HK-2 (cell line): Measurements from ENCODE around the gene C12orf56.

Experiments used
- DNase-seq: peaks from one replicate; pipeline ENCODE4 v3.0.0-alpha.2; 2018; ENCODE audit not compliant: unreplicated experiment

C12orf56 gene, protein sequence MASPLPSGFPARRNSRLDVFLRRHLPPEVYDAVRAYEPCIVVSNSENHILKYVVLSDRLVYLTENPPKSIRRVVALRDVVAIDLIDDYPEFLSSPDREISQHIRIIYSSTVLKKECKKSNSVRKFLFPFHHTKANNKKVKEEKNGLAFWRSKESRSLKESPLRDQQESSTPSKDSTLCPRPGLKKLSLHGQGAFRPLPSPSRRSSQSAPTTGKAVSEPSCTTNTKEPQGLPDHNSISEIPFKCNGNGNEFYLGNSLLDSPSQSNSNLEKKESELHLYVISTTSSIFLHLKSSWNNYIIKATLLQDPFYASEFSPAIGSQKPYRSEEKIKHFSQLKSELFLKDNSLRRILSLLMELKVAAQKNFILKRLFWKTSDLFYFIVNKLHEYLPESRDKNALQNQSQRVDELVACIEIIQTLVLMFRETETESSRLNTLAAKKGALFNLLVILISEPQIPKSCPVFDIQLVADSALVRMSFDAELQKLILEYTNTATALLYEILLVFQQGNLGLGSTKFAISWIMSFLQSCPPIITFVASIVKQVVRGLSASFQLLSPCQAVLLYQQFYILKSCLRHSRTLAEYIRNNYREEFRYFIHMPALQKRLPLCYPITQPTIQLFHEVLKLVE

DNA sequence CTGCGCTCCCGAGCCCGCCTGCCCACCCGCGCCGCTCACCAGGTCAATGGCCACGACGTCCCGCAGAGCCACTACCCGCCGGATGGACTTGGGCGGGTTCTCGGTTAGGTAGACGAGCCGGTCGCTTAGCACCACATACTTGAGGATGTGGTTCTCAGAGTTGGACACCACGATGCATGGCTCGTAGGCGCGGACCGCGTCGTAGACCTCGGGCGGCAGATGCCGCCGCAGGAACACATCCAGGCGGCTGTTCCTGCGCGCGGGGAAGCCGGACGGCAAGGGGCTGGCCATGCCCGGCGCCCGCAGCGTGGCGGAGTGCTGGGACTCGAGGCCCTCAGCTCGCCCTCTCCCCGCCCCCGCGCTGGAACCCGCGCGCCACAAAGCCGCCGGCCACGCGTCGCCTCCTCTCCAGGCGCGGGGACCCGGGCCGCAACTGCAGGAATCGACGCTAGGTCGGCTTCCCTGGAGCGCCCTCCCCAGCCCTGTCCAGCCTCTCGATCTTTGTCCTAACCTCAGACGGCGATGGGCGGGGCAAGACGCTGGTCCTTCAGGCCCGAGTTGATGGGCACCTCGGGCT lies at the start of gene C12orf56:
TSS of gene C12orf56 (minus strand) at position 484 of the 577 bp plus-strand sequence. CDS start at position 291, 193 bp downstream.
- DNase-seq: no peak

DNA sequence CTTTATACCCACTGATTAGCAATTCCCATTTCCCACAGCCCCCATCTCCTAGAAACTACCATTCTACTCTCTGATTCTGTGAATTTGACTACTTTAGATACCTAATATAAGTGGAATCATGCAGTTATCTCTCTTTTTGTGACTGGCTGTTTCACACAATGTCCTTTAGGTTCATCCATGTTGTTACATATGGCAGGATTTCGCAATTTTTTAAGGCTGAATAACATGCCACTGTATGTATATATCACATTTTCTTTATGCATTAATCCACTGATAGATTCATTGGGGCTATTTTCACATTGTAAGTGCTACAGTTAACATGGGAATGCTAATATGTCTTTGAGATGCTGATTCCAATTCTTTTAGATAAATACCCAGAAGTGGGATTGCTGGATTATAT lies 49.5 kb upstream of the C12orf56 start:
- DNase-seq: no peak

DNA sequence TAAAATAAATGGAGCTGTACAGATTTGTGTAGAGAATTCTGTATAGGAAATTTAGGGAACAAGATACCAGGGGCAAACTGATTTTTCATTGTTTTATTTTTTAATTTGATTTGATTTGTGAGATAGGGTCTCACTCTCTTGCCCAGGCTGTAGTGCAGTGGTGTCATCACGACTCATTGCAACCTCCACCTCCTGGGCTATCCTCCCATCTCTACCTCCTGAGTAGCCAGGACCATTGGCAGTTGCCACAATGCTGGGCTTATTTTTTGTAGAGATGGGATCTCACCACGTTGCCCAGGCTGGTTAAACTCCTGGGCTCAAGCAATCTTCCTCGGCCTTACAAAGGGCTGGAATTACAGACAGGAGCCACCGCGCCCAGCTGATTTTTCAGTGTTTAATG lies 43.4 kb upstream of the C12orf56 start:
- no peak for DNase-seq

DNA sequence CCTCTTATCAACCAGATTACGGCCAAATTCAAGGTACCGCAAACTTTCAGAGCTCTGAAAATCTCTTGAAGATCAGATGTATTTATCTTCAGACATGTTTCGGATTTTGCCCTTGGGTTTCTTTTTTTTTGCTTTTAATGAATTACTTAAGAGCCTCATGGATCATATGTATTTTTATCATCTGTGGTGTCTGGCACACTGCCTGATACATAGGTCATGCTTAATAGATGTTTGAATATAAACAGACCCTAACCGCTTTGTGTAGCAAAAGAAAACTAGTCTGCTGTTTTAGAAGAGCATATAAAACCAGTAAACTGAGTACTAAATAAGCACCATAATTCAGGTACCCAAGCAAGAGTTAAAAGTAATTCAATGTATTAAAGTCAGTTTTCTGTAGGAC lies 41.2 kb upstream of the C12orf56 start:
- DNase-seq: no peak

DNA sequence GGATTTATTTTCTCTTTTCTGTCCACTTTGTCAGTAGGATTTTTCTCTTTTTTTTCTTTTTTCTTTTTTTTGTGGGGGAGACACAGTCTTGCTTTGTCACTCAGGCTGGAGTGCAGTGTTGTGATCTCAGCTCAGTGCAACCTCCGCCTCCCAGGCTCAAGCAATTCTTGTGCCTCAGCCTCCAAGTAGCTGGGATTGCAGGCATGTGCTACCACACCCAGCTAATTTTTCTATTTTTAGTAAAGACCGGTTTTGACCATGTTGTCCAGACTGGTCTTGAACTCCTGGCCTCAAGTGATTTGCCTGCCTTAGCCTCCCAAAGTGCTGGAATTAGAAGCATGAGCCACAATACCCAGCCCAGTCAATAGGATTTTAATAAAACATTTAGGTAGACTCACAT lies 40.3 kb upstream of the C12orf56 start:
- DNase-seq: no peak

DNA sequence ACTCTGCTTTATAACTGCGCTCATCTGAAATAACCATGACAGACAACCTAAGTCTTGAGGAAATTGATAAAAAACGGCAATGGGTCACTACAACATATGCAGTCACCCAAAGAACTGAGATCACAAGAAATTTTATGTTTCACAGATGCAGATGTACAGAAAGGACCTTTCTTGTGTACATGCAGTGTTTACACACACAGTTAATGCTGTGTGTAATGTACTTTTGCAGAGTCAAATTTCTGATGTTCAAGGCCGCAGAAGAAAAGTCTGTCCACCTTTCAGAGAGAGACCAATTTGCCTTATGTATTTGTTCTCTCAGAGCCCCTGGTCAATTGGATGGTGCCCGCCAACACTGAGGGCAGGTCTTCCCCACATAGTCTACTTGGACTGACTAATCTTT lies 38.4 kb upstream of the C12orf56 start:
- no peak for DNase-seq

DNA sequence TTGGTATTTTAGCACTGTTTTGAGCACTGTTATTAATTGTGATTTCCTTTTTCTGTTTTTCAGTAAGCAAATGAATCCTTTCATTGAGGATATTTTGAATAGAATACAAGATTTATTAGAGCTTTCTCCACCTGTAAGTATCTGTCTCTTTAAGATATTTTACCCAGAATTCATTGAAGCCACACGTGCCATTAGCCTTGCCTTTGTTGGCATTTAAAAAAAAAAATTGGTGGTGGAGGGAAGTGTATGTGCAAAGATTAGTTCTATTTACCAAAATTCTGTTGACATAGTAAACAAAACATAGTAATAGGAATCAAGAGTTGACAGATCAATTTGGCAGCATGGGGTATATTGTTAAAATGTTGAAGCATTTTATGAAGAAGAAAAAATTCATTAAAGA lies 37.4 kb upstream of the C12orf56 start:
- no peak for DNase-seq

DNA sequence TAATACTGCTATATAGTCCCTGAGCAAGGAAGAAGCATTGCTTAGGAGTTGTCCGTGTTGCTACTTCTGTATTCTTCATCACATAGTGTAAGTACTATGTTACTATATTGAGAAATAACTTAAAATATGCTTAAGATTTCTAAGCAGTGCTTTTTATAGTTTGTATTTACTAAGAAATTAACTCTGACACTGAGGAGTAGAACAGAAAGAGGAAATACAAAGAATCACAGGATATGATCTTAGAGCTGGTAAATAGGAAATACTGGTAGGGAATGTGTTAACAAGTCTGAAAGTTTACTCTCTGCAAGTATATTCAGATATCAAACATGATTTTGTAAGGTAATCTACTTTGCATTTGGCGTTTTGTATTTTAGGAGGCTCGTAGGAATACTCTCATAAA lies 29.1 kb upstream of the C12orf56 start:
- DNase-seq: no peak

DNA sequence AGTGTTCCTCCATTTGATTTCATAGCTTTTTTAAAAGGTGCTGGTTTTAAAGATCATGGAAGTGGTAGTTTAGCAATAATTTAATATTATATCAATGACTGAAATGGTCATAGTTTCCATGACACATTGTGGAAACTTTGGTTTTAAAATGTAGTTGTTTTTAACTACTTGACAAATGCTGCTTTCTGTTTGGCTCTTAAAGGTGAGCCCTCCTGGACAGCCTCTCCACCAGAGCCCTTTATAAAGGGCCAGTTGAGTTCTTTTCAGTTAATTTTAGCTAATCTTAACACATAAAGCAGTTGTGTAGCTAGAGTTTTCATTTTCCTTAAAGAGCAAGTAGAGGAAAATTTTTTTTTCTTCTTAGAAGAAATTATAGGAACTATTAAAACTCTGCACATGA lies 27.7 kb upstream of the C12orf56 start:
- no peak for DNase-seq

DNA sequence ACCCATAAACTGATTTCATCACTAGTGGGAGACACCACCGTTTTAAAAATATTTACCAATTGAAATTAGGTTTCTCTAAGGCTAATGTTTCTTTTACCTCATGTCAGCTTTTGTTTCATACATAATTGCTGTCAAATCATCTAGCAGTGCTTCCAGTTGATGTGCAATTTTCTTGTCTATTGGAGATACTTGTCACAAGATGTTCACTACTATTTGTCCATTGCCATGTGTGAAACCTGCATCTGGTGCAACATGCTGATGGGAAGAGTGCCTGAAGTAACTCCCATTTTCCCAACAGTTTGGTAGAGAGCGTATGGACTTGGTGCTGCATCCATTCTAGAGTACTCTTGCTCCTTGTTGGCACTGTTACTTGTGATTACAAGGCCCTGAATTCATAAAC lies 23.3 kb upstream of the C12orf56 start:
- DNase-seq: no peak

DNA sequence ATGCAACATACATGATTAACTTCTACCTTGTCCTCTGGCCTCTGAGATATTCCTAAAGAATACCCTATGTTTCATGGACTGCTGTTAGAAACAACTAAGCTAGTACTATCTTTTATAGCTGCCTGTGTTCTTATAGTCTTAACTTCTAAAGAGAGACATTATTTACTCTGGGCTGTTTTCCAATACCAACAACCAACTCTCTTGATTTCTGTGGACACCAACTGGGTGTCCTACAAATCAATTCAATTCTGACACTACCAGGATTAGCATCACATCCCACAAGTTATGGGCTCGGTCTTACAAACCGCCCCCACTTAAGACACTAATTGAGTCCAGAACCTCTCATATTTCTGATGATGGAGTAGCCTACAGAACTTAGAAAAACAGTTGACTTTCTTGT lies 21.9 kb upstream of the C12orf56 start:
- no peak for DNase-seq

DNA sequence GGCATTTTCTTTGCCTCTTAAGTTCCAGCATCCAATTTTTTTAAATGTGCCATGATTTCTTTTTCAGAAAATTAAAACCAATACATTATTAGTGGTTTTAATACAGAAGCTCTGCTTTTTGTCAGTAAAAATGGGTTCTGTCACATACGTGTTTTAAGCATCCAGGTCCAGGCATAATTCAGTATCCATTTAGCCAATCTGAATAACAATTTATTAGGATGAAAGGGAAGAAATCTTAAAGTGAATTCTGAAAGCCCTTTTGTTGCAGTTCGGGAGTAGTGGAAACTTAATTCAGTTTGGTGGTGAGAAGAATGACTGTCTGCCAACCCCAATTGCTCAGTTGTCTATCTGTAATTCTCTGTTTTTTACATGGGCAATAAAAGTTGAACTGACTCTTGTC lies 20.9 kb upstream of the C12orf56 start:
- no peak for DNase-seq

DNA sequence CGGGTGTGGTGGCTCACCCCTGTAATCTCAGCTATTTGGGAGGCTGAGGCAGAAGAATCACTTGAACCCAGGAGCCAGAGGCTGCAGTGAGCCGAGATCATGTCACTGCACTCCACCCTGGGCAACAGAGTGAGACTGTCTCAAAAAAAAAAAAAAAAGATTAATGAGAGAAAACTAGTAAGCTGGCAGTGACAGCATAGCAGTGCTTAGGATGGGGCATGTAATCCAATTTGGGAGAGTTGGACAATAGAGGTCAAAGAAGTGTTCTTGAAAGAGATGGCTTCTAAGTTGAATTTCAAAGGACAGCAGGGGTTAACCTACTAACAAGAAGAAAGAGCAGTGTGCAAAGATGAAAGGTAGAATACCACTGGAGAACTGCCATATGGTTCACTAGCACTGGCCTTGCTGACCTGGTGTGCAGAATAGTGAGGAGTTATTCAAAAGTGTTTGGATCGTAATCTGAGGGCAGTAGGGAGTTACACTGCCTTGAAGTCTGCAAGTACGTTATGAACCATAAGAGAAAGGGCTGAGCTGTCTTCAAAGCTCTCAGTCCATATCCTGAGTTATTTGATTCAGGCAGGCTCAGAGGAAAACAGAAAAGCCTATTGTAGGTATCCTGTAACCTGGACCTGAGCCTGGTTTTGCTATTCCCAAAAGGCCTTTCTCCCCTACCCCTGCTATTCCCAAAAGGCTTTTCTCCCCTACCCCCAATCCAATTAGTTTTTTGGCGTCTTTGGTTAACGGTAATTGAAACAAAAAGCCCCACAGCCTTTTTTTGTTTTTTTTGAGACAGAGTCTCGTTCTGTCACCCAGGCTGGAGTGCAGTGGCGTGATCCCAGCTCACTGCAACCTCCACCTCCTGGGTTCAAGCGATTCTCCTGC lies 17.0 kb upstream of the C12orf56 start:
- DNase-seq: no peak

DNA sequence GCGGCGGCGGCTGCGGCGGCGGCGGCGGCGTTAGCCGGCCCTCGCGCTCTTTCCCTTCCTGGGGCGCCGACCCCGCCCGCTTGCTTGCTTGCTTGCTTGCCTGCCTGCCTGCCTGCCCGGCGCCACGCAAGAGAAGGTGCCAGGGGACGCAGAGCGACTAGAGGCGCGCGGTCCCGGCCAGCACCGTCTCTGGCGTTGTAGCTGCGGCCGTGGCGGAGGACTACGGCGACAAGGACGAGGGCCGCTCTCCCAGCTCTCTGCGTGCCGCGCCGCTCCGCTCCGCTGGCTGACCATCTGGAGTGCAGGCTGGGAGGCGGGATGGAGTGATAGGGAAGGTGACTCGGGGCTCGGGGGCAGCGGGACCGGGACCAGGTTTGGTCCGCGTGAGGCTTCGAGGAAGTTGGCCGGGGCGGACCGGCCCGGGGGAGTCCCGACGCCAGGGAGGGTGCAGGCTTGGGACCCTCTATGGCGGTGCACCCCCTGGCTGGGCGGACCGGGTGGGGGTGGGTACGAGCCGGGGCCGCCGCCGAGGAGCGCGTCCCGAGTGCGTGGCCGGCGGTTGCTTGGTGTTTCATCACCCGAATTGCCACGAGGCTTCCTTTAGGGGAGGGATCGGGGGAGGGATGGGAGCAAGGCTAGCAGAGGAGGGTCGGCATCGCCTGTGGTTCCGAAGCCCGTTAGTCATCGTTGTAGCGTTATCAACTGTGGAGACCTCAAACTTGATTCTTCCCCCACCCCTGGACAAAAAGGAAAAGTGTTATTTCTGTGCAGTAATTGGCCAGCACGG lies 14.1 kb upstream of the C12orf56 start:
- DNase-seq: peak; percentile 79

DNA sequence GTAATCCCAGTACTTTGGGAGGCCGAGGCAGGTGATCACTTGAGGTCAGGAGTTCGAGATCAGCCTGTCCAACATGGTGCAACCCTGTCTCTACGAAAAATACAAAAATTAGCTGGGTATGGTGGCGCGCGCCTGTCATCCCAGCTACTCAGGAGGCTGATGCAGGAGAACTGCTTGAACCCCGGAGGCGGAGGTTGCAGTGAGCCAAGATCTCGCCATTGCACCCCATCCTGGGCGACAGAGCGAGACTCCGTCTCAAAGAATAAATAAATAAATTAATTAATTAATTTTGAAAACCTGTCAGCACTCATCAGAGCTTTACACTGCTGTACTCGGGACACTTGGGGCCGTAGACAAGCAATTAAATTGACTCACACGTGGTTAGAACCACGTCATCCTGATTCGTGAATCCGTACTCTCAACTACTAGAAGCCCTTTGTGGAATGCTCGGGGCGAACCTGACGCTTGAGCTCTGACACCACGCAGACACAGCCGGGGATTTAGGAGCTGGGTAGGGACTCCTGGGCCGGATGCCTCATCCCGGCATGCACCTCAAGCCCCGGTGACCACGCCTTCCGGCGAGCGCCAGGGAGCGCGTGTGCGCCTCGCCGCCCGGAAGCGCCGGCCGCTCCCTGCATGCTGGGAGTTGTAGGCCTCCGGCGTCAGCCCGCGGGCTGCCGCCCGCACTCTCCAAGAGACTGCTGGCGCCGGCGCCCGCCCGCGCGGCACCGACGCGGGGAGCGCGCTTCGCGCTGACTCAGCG lies 13.3 kb upstream of the C12orf56 start, which contains the start of gene XPOT:
TSS of gene XPOT (plus strand) at position 686 of the 763 bp plus-strand sequence. CDS start 5,644 bp downstream, outside the sequence.
- peak; percentile 97 for DNase-seq

DNA sequence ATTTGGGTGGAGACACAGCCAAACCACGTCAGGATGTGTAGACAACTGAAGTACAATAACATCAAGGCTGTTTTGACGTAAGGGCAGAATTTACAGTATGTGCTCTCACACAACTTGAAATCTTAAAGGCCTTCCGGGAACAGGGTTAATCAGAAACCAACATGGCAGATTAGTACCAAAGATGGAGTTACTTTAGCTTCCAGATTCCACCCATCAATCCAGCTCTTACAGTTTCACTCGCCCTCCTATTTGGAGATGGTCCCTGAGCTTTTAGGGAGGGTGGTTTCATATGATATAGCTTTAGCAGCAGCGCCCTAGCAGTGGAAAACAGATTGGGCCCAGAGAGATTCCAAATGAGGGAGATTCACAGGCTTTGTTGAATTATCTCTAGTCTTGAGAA lies 11.6 kb upstream of the C12orf56 start:
- DNase-seq: no peak

DNA sequence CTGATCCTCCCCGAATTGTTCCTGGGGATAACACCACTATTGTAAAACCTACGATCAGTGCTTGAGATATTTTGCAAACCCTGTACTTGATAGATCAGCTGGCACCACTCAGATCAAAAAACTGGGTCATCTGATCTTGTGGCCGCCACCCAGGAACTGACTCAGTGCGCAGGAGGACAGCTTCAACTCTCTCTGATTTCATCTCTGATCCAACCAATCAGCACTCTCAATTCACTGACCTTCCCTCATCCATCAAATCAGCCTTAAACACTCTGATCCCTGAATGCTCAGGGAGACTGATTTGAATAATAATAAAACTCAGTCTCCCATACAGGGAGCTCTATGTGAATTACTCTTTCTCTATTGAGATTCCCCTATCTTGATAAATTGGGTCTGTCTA lies 9.5 kb upstream of the C12orf56 start:
- DNase-seq: no peak

DNA sequence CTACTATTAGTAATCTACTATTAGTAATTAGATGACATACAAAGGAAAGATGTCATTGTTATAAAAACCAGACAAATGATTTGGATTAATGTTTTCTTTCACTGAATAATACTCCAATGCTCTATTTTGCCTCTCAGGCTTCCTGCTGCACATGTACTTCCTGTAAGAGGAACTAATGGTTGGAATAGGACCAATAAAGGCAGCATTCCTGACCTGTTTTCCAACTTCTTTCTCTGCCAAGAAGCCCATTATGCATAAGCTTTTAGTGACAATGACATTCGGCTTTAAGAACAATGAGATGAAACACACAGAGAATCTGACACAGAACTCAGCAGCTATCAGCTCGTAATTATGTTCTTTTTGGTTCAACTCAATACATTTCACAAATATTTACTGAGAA lies 5.2 kb upstream of the C12orf56 start:
- no peak for DNase-seq

DNA sequence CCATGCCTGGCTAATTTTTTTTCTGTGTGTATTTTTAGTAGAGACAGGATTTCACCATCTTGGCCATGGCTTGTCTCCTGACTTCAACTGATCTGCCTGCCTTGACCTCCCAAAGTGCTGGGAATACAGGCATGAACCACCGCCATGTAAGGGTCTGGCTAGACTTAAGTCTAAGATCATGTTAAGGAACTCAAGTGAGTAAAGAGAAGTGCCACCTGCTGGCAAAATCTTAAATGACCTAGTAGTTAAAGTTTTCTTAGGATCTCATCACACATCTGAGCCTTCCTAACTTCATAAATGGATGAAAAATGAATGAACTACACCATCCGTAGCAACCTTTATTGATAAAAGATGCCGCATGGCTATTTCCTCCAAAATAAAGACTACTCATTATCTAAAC lies 1.7 kb upstream of the C12orf56 start:
- DNase-seq: no peak

DNA sequence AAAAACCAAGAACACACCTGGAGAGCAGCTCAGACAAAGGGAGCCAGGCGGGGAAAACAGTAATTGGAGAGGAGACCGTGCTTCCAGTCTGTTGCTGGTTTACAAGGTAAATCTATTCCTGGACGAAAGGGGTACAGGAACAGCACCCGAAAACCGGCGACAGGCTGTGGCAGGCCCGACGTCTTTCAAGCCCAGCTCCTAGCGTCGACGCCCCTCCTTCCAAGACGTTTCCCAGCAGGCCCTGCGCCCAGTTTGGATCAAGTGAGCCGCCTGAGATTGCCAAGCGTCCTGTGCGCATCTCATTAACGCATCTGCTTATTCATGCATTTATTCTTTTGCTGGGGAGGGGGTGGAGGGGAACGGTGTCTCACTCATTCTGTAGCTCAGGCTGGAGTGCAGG lies 1.4 kb downstream of the C12orf56 start:
- DNase-seq: no peak
